C4-2B (cell line): ENCODE measurements around the gene HKDC1.

Source experiments
- CTCF ChIP-seq: fragments of 450-650 bp; conservative IDR thresholded peaks from 2 replicates; pipeline ENCODE4 v1.5.1; 2017; ENCODE audit warnings: mild to moderate bottlenecking
- ZFX ChIP-seq: fragments of 450-650 bp; IDR thresholded peaks from 2 replicates; pipeline ENCODE4 v1.6.1; 2017

GRCh38 chr10:69279110-69279509, 59.0 kb downstream of the HKDC1 start:
- TF ChIP-seq CTCF (no peak), ZFX (no peak)
